GM12878 (cell line): ENCODE results near the gene GLTP.

Experiments used
- ATF2 ChIP-seq: IDR thresholded peaks from 2 replicates; pipeline ENCODE4 v1.6.1; 2012; ENCODE audit warnings: low read length, inconsistent platforms
- SIN3A ChIP-seq: IDR thresholded peaks from 2 replicates; pipeline ENCODE4 v1.6.1; 2012; ENCODE audit warnings: low read depth, low read length, improper control_type of control experiment
- TF ChIP-seq, protein P1 (sequence below), 3 experiments: IDR thresholded peaks in 2 of 3; conservative IDR thresholded peaks in 1 of 3; 2 replicates each; pipeline ENCODE4 v1.5.1; 2011; ENCODE audit warnings: low read depth in 3 of 3, low read length in 3 of 3, mild to moderate bottlenecking in 3 of 3, control low read depth in 2 of 3, moderate library complexity in 2 of 3, inconsistent platforms in 1 of 3, mixed read lengths in 1 of 3; ENCODE audit not compliant: control insufficient read depth in 2 of 3, insufficient read depth in 1 of 3; ENCODE audit errors: extremely low read depth in 1 of 3

- TF ChIP-seq, protein P1, sequence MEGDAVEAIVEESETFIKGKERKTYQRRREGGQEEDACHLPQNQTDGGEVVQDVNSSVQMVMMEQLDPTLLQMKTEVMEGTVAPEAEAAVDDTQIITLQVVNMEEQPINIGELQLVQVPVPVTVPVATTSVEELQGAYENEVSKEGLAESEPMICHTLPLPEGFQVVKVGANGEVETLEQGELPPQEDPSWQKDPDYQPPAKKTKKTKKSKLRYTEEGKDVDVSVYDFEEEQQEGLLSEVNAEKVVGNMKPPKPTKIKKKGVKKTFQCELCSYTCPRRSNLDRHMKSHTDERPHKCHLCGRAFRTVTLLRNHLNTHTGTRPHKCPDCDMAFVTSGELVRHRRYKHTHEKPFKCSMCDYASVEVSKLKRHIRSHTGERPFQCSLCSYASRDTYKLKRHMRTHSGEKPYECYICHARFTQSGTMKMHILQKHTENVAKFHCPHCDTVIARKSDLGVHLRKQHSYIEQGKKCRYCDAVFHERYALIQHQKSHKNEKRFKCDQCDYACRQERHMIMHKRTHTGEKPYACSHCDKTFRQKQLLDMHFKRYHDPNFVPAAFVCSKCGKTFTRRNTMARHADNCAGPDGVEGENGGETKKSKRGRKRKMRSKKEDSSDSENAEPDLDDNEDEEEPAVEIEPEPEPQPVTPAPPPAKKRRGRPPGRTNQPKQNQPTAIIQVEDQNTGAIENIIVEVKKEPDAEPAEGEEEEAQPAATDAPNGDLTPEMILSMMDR (IDR thresholded peaks at IDR 0.05 in 2 of 3, conservative IDR thresholded peaks at IDR 0.05 in 1 of 3; ENCODE audit: control insufficient read depth in 2 of 3, extremely low read depth in 1 of 3, insufficient read depth in 1 of 3, low read depth in 3 of 3, low read length in 3 of 3) = no peak
- TF ChIP-seq SIN3A (no peak), ATF2 (no peak)
These were observed 18.5 kb downstream of the GLTP start for GRCh38 chr12:109861689-109862314.
